Measurements from ENCODE around the gene GIMAP2.

The GIMAP2 gene

GRCh38 chr7:150735596-150736358, 50.3 kb downstream of the GIMAP2 start:
- no peaks in the 10 kb centered on the region for H3K27me3 ChIP-seq (ENCODE audit: low read length)
- TF ChIP-seq, protein P1, sequence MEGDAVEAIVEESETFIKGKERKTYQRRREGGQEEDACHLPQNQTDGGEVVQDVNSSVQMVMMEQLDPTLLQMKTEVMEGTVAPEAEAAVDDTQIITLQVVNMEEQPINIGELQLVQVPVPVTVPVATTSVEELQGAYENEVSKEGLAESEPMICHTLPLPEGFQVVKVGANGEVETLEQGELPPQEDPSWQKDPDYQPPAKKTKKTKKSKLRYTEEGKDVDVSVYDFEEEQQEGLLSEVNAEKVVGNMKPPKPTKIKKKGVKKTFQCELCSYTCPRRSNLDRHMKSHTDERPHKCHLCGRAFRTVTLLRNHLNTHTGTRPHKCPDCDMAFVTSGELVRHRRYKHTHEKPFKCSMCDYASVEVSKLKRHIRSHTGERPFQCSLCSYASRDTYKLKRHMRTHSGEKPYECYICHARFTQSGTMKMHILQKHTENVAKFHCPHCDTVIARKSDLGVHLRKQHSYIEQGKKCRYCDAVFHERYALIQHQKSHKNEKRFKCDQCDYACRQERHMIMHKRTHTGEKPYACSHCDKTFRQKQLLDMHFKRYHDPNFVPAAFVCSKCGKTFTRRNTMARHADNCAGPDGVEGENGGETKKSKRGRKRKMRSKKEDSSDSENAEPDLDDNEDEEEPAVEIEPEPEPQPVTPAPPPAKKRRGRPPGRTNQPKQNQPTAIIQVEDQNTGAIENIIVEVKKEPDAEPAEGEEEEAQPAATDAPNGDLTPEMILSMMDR (IDR thresholded peaks at IDR 0.05; ENCODE audit: insufficient read depth, low read length, poor library complexity, severe bottlenecking) = no peak
- no peak for TF ChIP-seq EZH2phosphoT487 (conservative IDR thresholded peaks at IDR 0.05; ENCODE audit: low read length)

GRCh38 chr7:150736864-150737263, 51.4 kb downstream of the GIMAP2 start:
- Histone ChIP-seq H3F3A (ENCODE audit: insufficient read depth) (no peaks in the 10 kb centered on the region), H3K4me3 (ENCODE audit: insufficient read depth, low read length, poor library complexity, severe bottlenecking) (no peak overlapping the region), H2AFZ (ENCODE audit: low read depth, low read length, severe bottlenecking) (no peak overlapping the region), H3K9me3 (ENCODE audit: insufficient read depth, low read length) (no peaks in the 10 kb centered on the region), H3K79me2 (ENCODE audit: insufficient read depth, low read length) (no peaks in the 10 kb centered on the region), H3K4me2 (ENCODE audit: low read depth, low read length, poor library complexity, severe bottlenecking) (no peak overlapping the region), H3K9ac (ENCODE audit: low read length) (no peak overlapping the region), H4K20me1 (ENCODE audit: low read depth, low read length) (no peaks in the 10 kb centered on the region), H3K36me3 (ENCODE audit: low read length) (no peaks in the 10 kb centered on the region), H3K27me3 (ENCODE audit: low read length) (no peaks in the 10 kb centered on the region), H3K27ac (ENCODE audit: low read depth, low read length) (no peak overlapping the region), H3K9me2 (replicated peaks; ENCODE audit: insufficient read depth, low read length) (no peaks in the 10 kb centered on the region)
- TF ChIP-seq, protein P1 (IDR thresholded peaks at IDR 0.05; ENCODE audit: insufficient read depth, low read length, poor library complexity, severe bottlenecking) = no peak
- no peak for TF ChIP-seq EZH2phosphoT487 (conservative IDR thresholded peaks at IDR 0.05; ENCODE audit: low read length)

More at GRCh38 chr7:150735596-150736358, 50.3 kb downstream of the GIMAP2 start:
- Histone ChIP-seq H3K27ac (ENCODE audit: low read depth, low read length) (no peak overlapping the region), H3F3A (ENCODE audit: insufficient read depth) (no peaks in the 10 kb centered on the region), H3K9me2 (replicated peaks; ENCODE audit: insufficient read depth, low read length) (no peaks in the 10 kb centered on the region), H3K4me2 (ENCODE audit: low read depth, low read length, poor library complexity, severe bottlenecking) (no peak overlapping the region), H3K9ac (ENCODE audit: low read length) (no peak overlapping the region), H2AFZ (ENCODE audit: low read depth, low read length, severe bottlenecking) (no peak overlapping the region), H4K20me1 (ENCODE audit: low read depth, low read length) (no peaks in the 10 kb centered on the region), H3K4me3 (ENCODE audit: insufficient read depth, low read length, poor library complexity, severe bottlenecking) (no peak overlapping the region), H3K79me2 (ENCODE audit: insufficient read depth, low read length) (no peaks in the 10 kb centered on the region), H3K36me3 (ENCODE audit: low read length) (no peaks in the 10 kb centered on the region), H3K9me3 (ENCODE audit: insufficient read depth, low read length) (no peaks in the 10 kb centered on the region)

DNA sequence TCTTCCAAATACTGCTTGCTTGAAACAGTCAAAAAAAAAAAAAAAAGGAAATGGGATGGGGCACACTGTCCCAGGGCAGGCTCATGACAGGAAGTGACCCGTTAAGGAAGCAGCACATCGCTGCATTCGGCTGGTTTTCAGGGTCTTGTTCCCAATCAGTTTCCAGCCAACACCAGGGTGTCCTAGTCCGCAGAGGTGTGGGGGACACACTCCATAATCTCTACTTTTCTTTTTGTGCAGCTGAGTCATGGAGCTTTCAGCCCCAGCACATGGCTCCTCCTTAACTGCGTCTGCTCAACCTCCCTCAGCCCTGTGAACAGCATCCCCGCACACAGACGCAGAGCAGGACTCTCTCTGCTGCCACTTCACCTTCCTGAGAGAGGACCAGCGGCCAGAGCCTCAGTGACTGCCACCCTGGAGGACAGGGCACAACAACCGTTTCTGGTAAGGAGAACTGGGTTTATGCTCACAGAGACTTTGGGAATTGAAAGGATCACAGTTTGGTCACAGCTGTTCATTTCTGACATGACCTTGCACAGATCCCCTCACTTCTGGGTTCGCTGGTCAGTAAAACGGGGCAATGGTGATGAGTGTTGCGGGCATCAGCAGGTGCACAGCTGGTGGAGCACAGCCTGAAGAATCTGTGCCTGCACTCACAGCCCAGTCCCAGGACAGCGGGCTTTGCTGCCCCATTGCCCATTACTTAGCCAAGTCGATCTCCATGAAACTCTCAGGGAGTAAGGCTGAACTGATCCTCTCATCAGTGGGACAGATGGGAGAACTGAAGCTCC, 52.0 kb downstream of the GIMAP2 start, which contains the start of gene GIMAP5:
TSS of gene GIMAP5 (plus strand) at position 154 of the 791 bp plus-strand sequence. CDS start 3,467 bp downstream, outside the sequence.
- H3K9me3 ChIP-seq (ENCODE audit: insufficient read depth, low read length) = no peaks in the 10 kb centered on the region
- no peaks in the 10 kb centered on the region for H4K20me1 ChIP-seq (ENCODE audit: low read depth, low read length)
- no peaks in the 10 kb centered on the region for H3K36me3 ChIP-seq (ENCODE audit: low read length)
- H3K4me2 ChIP-seq (ENCODE audit: low read depth, low read length, poor library complexity, severe bottlenecking) = no peak within 1 kb of the TSS
- H3K9me2 ChIP-seq (replicated peaks; ENCODE audit: insufficient read depth, low read length) = no peaks in the 10 kb centered on the region
- H2AFZ ChIP-seq (ENCODE audit: low read depth, low read length, severe bottlenecking) = no peak within 1 kb of the TSS
- no peak for TF ChIP-seq EZH2phosphoT487 (conservative IDR thresholded peaks at IDR 0.05; ENCODE audit: low read length)
- TF ChIP-seq, protein P1 (IDR thresholded peaks at IDR 0.05; ENCODE audit: insufficient read depth, low read length, poor library complexity, severe bottlenecking) = no peak
- H3K79me2 ChIP-seq (ENCODE audit: insufficient read depth, low read length) = no peaks in the 10 kb centered on the region
- H3K4me3 ChIP-seq (ENCODE audit: insufficient read depth, low read length, poor library complexity, severe bottlenecking) = no peak within 1 kb of the TSS
- no peaks in the 10 kb centered on the region for H3F3A ChIP-seq (ENCODE audit: insufficient read depth)
- H3K9ac ChIP-seq (ENCODE audit: low read length) = no peak within 1 kb of the TSS
- no peaks in the 10 kb centered on the region for H3K27me3 ChIP-seq (ENCODE audit: low read length)
- H3K27ac ChIP-seq (ENCODE audit: low read depth, low read length) = no peak within 1 kb of the TSS
